CD14-positive monocyte (primary cell): ENCODE data around the gene ZNF79. TPM values are rescaled to one million over a fixed set of nuclear protein-coding genes. Genes with fewer than 3 reads are reported as not detected.

Experiments used
- DNase-seq, 3 donors: peaks; one replicate each; pipeline ENCODE4 v3.0.0-alpha.2; 2011 to 2022
- H2AFZ ChIP-seq: 2 replicates; pipeline ENCODE4 v1.6.0; 2012; ENCODE audit warnings: mild to moderate bottlenecking, low read depth, low read length, inconsistent platforms; ENCODE audit not compliant: insufficient read depth, poor library complexity, severe bottlenecking
- H3K27ac ChIP-seq, 2 donors: 1 replicate in 1 of 2; 2 replicates in 1 of 2; pipeline ENCODE4 v1.5.1; 2012 to 2013; ENCODE audit warnings: low read length in 2 of 2, control low read depth in 1 of 2, inconsistent platforms in 1 of 2, low read depth in 1 of 2, mild to moderate bottlenecking in 1 of 2
- H3K27me3 ChIP-seq, 2 donors: one replicate each; pipeline versions ENCODE4 v1.6.0 to v1.6.1; 2011 to 2013; ENCODE audit warnings: low read length in 2 of 2; ENCODE audit not compliant: control insufficient read depth in 2 of 2, insufficient read depth in 2 of 2
- H3K36me3 ChIP-seq, 2 donors: replicated peaks in 1 of 2; 1 replicate in 1 of 2; 2 replicates in 1 of 2; pipeline versions ENCODE4 v1.5.1 to v1.6.1; 2012 to 2013; ENCODE audit warnings: low read length in 2 of 2, control low read depth in 1 of 2, inconsistent platforms in 1 of 2, mild to moderate bottlenecking in 1 of 2; ENCODE audit not compliant: insufficient read depth in 2 of 2, control insufficient read depth in 1 of 2
- H3K4me1 ChIP-seq, 2 donors: 1 replicate in 1 of 2; 2 replicates in 1 of 2; pipeline versions ENCODE4 v1.5.1 to v1.6.1; 2012 to 2013; ENCODE audit warnings: low read length in 2 of 2, control low read depth in 1 of 2, inconsistent platforms in 1 of 2, mild to moderate bottlenecking in 1 of 2, moderate library complexity in 1 of 2; ENCODE audit not compliant: insufficient read depth in 2 of 2, control insufficient read depth in 1 of 2
- H3K4me2 ChIP-seq: replicated peaks from 2 replicates; pipeline ENCODE3; 2012; ENCODE audit warnings: low read length, moderate library complexity, mild to moderate bottlenecking; ENCODE audit not compliant: poor library complexity, severe bottlenecking; ENCODE audit errors: extremely low read depth
- H3K4me3 ChIP-seq, 3 experiments: fragments of 200-600 bp in 1 of 3; sonication (generic) in 1 of 3; replicated peaks in 1 of 3; 1 replicate in 2 of 3; 2 replicates in 1 of 3; pipeline ENCODE4 v1.5.1; 2011 to 2013; ENCODE audit warnings: low read length in 3 of 3, mild to moderate bottlenecking in 3 of 3, control low read depth in 2 of 3, low read depth in 2 of 3, inconsistent platforms in 1 of 3, moderate library complexity in 1 of 3
- H3K79me2 ChIP-seq: 2 replicates; pipeline ENCODE4 v1.6.0; 2012; ENCODE audit warnings: mild to moderate bottlenecking, control low read depth, inconsistent platforms, low read length, moderate library complexity; ENCODE audit not compliant: insufficient read depth
- H3K9ac ChIP-seq: 2 replicates; pipeline ENCODE4 v1.6.0; 2017; ENCODE audit warnings: low read length, mild to moderate bottlenecking; ENCODE audit not compliant: insufficient read depth, poor library complexity, severe bottlenecking
- H3K9me3 ChIP-seq, 2 donors: replicated peaks in 1 of 2; 1 replicate in 1 of 2; 2 replicates in 1 of 2; pipeline versions ENCODE4 v1.5.1 to v1.6.1; 2012 to 2013; ENCODE audit warnings: low read length in 2 of 2, control low read depth in 1 of 2; ENCODE audit not compliant: control insufficient read depth in 1 of 2, insufficient read depth in 1 of 2
- H4K20me1 ChIP-seq: 2 replicates; pipeline ENCODE4 v1.6.0; 2012; ENCODE audit warnings: mild to moderate bottlenecking, low read length, control low read depth, moderate library complexity; ENCODE audit not compliant: insufficient read depth
- H3K27ac Mint-ChIP-seq, 7 donors: one replicate each; pipeline ENCODE4 v1.8.0; 2020; ENCODE audit warnings: mild to moderate bottlenecking in 7 of 7, mixed read lengths in 7 of 7, moderate library complexity in 6 of 7, inconsistent platforms in 2 of 7
- H3K27me3 Mint-ChIP-seq, 3 donors: one replicate each; pipeline ENCODE4 v1.8.0; 2021 to 2022; ENCODE audit warnings: low read depth in 3 of 3, mild to moderate bottlenecking in 3 of 3, mixed read lengths in 3 of 3, moderate library complexity in 3 of 3, inconsistent platforms in 1 of 3
- H3K36me3 Mint-ChIP-seq, 2 donors: one replicate each; pipeline ENCODE4 v1.8.0; 2020; ENCODE audit warnings: mixed read lengths in 2 of 2, inconsistent platforms in 1 of 2, mild to moderate bottlenecking in 1 of 2
- H3K4me1 Mint-ChIP-seq: one replicate; pipeline ENCODE4 v1.8.0; 2020; ENCODE audit warnings: mild to moderate bottlenecking, mixed read lengths
- H3K4me3 Mint-ChIP-seq, 2 donors: one replicate each; pipeline ENCODE4 v1.8.0; 2020; ENCODE audit warnings: mild to moderate bottlenecking in 2 of 2, mixed read lengths in 2 of 2, moderate library complexity in 1 of 2
- H3K9me3 Mint-ChIP-seq, 7 donors: one replicate each; pipeline ENCODE4 v1.8.0; 2020 to 2022; ENCODE audit warnings: mixed read lengths in 7 of 7, mild to moderate bottlenecking in 6 of 7, moderate library complexity in 6 of 7, inconsistent platforms in 2 of 7
- WGBS: methylation state at CpG from one replicate; pipeline ENCODE4 v1.1.5; 2013; ENCODE audit warnings: missing lambda C conversion rate; ENCODE audit not compliant: insufficient coverage; 5-methylcytosine and 5-hydroxymethylcytosine counted together
- intact Hi-C, 2 donors: fragments of 100-400 bp; cut with micrococcal nuclease; formaldehyde crosslinking; loops; one replicate each; pipeline versions ENCODE4 v1.15.0 to v1.15.1; 2023
- polyA plus RNA-seq, 3 donors: library from polyadenylated mRNA; depleted of rRNA in 1 of 3; unstranded in 2 of 3; stranded (reverse) in 1 of 3; fragments of 300-500 nt in 2 of 3; fragments of >200 nt in 1 of 3; fragmentation: Illumina TruSeq in 2 of 3; gene quantifications; 1 replicate in 2 of 3; 2 replicates in 1 of 3; pipeline ENCODE4 v1.2.3, GENCODE V29; 2012 to 2021
- TF ChIP-seq, protein P1 (sequence below): fragments of 200-600 bp; IDR thresholded peaks from one replicate; pipeline ENCODE4 v1.8.0; 2022; ENCODE audit warnings: antibody characterized with exemption, mild to moderate bottlenecking

Gene ZNF79
- polyA plus RNA-seq, 3 donors: 1.4 to 3.3 (median 2.0) TPM

DNA sequence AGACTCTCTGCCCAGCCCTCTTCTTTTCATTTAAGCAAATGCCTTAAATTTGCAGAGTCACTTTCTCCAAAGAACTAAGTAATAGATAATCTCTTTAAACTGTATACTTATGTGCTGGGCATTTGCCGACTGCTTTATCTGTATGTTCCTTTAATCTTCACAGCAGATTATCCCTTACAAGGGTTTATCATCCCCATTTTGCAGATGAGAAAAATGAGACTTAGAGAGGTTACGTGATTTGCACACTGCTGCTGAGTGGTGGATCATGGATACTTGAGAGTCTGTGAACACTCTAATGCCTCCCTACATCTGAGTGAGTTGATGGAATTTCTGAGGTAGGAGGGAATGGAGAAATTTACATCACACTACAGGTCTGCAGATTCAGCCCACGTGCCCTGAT is 4.2 kb downstream of the ZNF79 start:
- H3K9ac ChIP-seq: no peak overlapping the region
- H3K79me2 ChIP-seq: peaks cover 49% of the 10 kb centered on the region
- H3K27me3 ChIP-seq: no peaks in the 10 kb centered on the region
- no peaks in the 10 kb centered on the region for H4K20me1 ChIP-seq
- DNase-seq: no peak
- WGBS: no CpG with 5 or more reads among the region's 3 CpGs
- peaks cover 27 to 57% of the 10 kb centered on the region in 2 donors for H3K36me3 ChIP-seq
- H3K27me3 Mint-ChIP-seq: no peaks in the 10 kb centered on the region
- peaks cover 18 to 19% of the 10 kb centered on the region in 2 donors for H3K4me1 ChIP-seq
- no peak overlapping the region for H3K4me3 Mint-ChIP-seq
- no peak overlapping the region for H3K27ac Mint-ChIP-seq
- TF ChIP-seq, protein P1, sequence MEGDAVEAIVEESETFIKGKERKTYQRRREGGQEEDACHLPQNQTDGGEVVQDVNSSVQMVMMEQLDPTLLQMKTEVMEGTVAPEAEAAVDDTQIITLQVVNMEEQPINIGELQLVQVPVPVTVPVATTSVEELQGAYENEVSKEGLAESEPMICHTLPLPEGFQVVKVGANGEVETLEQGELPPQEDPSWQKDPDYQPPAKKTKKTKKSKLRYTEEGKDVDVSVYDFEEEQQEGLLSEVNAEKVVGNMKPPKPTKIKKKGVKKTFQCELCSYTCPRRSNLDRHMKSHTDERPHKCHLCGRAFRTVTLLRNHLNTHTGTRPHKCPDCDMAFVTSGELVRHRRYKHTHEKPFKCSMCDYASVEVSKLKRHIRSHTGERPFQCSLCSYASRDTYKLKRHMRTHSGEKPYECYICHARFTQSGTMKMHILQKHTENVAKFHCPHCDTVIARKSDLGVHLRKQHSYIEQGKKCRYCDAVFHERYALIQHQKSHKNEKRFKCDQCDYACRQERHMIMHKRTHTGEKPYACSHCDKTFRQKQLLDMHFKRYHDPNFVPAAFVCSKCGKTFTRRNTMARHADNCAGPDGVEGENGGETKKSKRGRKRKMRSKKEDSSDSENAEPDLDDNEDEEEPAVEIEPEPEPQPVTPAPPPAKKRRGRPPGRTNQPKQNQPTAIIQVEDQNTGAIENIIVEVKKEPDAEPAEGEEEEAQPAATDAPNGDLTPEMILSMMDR: no peak
- H3K4me1 Mint-ChIP-seq: peaks cover 25% of the 10 kb centered on the region
- H3K4me2 ChIP-seq: no peak overlapping the region
- H3K36me3 Mint-ChIP-seq: peaks cover 37 to 57% of the 10 kb centered on the region in 2 donors
- no peaks in the 10 kb centered on the region for H3K9me3 Mint-ChIP-seq
- intact Hi-C loops: no loop called here
- no peak overlapping the region for H3K4me3 ChIP-seq
- H2AFZ ChIP-seq: no peak overlapping the region
- H3K27ac ChIP-seq: no peak overlapping the region
- no peaks in the 10 kb centered on the region for H3K9me3 ChIP-seq

DNA sequence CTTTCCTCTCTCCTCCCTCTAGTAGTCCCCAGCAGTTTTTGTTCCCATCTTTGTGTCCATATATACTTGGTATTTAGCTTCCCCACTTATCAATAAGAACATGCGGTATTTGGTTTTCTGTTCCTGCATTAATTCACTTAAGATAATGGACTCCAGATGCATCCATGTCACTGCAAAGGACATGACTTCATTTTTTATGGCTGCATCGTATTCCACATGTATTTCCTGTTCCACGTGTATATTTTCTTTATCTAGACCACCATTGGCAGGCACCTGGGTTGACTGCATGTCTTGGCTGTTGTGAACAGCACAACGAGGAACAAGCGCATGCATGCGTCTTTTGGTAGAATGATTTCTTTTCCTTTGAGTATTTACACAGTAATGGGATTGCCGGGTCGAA is 6.2 kb downstream of the ZNF79 start:
- intact Hi-C loops: no loop called here
- TF ChIP-seq, protein P1: no peak
- WGBS: 100% methylated on average over 5 of the region's 8 CpGs
- Histone ChIP-seq H3K36me3 (peaks cover 46 to 78% of the 10 kb centered on the region in 2 donors), H3K4me3 (no peak overlapping the region), H3K4me1 (peaks cover 5% of the 10 kb centered on the region in 2 donors), H2AFZ (no peak overlapping the region), H3K27ac (no peak overlapping the region), H3K4me2 (no peak overlapping the region), H3K9ac (no peak overlapping the region), H3K9me3 (no peaks in the 10 kb centered on the region), H3K27me3 (no peaks in the 10 kb centered on the region), H3K79me2 (peaks cover 30% of the 10 kb centered on the region), H4K20me1 (no peaks in the 10 kb centered on the region)
- no peak overlapping the region for H3K4me3 Mint-ChIP-seq
- no peak overlapping the region for H3K27ac Mint-ChIP-seq
- H3K36me3 Mint-ChIP-seq: peaks cover 56 to 78% of the 10 kb centered on the region in 2 donors
- peaks cover 0 to 2% (median 0%) of the 10 kb centered on the region in 3 donors for H3K27me3 Mint-ChIP-seq
- no peaks in the 10 kb centered on the region for H3K9me3 Mint-ChIP-seq
- H3K4me1 Mint-ChIP-seq: peaks cover 12% of the 10 kb centered on the region
- no peak for DNase-seq
